Psoas muscle (tissue), 8 donors: ENCODE measurements around the gene CHCT1. TPM values are rescaled to one million over a fixed set of nuclear protein-coding genes. Genes with fewer than 3 reads are reported as not detected.
"Not testable (repeated sequence)": the region's sequence is repeated elsewhere in the genome, so short reads cannot be mapped to it uniquely, and the experiment has no call there.

Source experiments
- ATAC-seq, 4 donors: fragments of 200-7000 bp; cut with Tn5 transposase; one replicate each; pipeline ENCODE4 v1.9.1; 2020; ENCODE audit warnings: moderate library complexity in 3 of 4, mild to moderate bottlenecking in 2 of 4
- DNase-seq, 2 donors: peaks; one replicate each; pipeline ENCODE4 v3.0.0-alpha.2; 2020
- H3K27ac ChIP-seq: fragments of 200-600 bp; one replicate; pipeline ENCODE4 v1.8.0; 2022
- H3K27me3 ChIP-seq, 3 donors: fragments of 200-600 bp in 1 of 3; one replicate each; pipeline versions ENCODE4 v1.6.1 to v1.8.0; 2013 to 2022; ENCODE audit warnings: low read length in 2 of 3, mild to moderate bottlenecking in 2 of 3, moderate library complexity in 1 of 3; ENCODE audit not compliant: insufficient read depth in 3 of 3
- H3K36me3 ChIP-seq, 2 donors: fragments of 200-600 bp in 1 of 2; one replicate each; pipeline versions ENCODE4 v1.6.1 to v1.8.0; 2013 to 2022; ENCODE audit warnings: low read depth in 1 of 2, mild to moderate bottlenecking in 1 of 2, moderate library complexity in 1 of 2; ENCODE audit not compliant: insufficient read depth in 1 of 2
- H3K4me1 ChIP-seq: fragments of 200-600 bp; one replicate; pipeline ENCODE4 v1.8.0; 2022
- H3K4me3 ChIP-seq: fragments of 200-600 bp; one replicate; pipeline ENCODE4 v1.8.0; 2022; ENCODE audit warnings: mild to moderate bottlenecking
- H3K9me3 ChIP-seq: fragments of 200-600 bp; one replicate; pipeline ENCODE4 v1.8.0; 2022
- CTCF ChIP-seq: fragments of 200-600 bp; IDR thresholded peaks from one replicate; pipeline ENCODE4 v1.8.0; 2022; ENCODE audit warnings: antibody characterized with exemption
- WGBS, 3 donors: extraction: QIAGEN DNeasy Blood & Tissue Kit; methylation state at CpG; one replicate each; pipeline versions ENCODE4 v1.1.6 to v1.1.7; 2013; 5-methylcytosine and 5-hydroxymethylcytosine counted together
- intact Hi-C, 2 donors: fragments of 100-400 bp; cut with DNase I; formaldehyde crosslinking; loops; one replicate each; pipeline versions ENCODE4 v1.11.0 to v1.14.2; 2022
- polyA plus RNA-seq, 3 donors: library from polyadenylated mRNA; stranded (reverse); fragments of 200-250 nt; gene quantifications; one replicate each; pipeline ENCODE4 v1.2.3, GENCODE V29; 2013
- total RNA-seq, 4 donors: library from RNA; stranded (reverse); fragmentation: NEBNext Ultra II Directional in 2 of 4; extraction: Animal tissue kit (Norgen Biotek cat#: 25700) in 2 of 4; gene quantifications; one replicate each; pipeline versions ENCODE4 v1.2.1 to v1.2.4, GENCODE V29; 2021 to 2023
- donor health status: healthy with polysubstance abuse.
- donor health status: DM: no; HTN: no; CAD: no; lungs with moderate emphysema.
- donor health status: Bipolar disorder and iron deficiency.
- donor health status: healthy.
- donor health status: DM: yes; HTN: yes; CAD: no.
- donor health status: DM: no; HTN: no; CAD: no.
- donor health status: DM: no; HTN: no; CAD: no.
- donor health status: DM: yes; HTN: yes; CAD: no.

CHCT1 gene
- total and polyA plus RNA-seq, 7 donors, result 0.05 to 0.67 TPM; not detected in 5

GRCh38 chr17:60383379-60383778 is 38.9 kb upstream of the CHCT1 start:
- H3K36me3 ChIP-seq, result no peaks in the 10 kb centered on the region
- peaks cover 68% of the 10 kb centered on the region for H3K4me1 ChIP-seq
- H3K4me3 ChIP-seq, result no peak overlapping the region
- H3K27me3 ChIP-seq, result no peaks in the 10 kb centered on the region
- no peak overlapping the region for H3K27ac ChIP-seq
- no peak for TF ChIP-seq CTCF
- no peaks in the 10 kb centered on the region for H3K9me3 ChIP-seq
- DNase-seq, result no peak
- intact Hi-C loops, result no loop called here
- 65 to 86% (median 70%) methylated on average over 3 of the region's 3 CpGs for WGBS, 3 donors
- ATAC-seq, result no peak

GRCh38 chr17:60384921-60385320 is 37.4 kb upstream of the CHCT1 start:
- peaks cover 69% of the 10 kb centered on the region for H3K4me1 ChIP-seq
- H3K4me3 ChIP-seq, H3K36me3 ChIP-seq, DNase-seq, H3K27me3 ChIP-seq, H3K9me3 ChIP-seq, H3K27ac ChIP-seq, ATAC-seq: not testable (repeated sequence)
- WGBS, 3 donors, result 94 to 97% (median 95%) methylated on average over 7 of the region's 7 CpGs
- intact Hi-C loops, result loop anchor here in 1 of 2 donors (5.0 kb wide), 1 partner anchor 142 kb away; the partner anchor contains the start of gene APPBP2

GRCh38 chr17:60386147-60387058 is 35.9 kb upstream of the CHCT1 start:
- intact Hi-C loops, result loop anchor here in 1 of 2 donors (5.0 kb wide), 1 partner anchor 141 kb away; the partner anchor contains the start of gene APPBP2

GRCh38 chr17:60387666-60388065 is 34.6 kb upstream of the CHCT1 start:
- peaks cover 62% of the 10 kb centered on the region for H3K4me1 ChIP-seq
- H3K4me3 ChIP-seq, result no peak overlapping the region
- H3K36me3 ChIP-seq, result no peaks in the 10 kb centered on the region
- H3K9me3 ChIP-seq, result no peaks in the 10 kb centered on the region
- intact Hi-C loops, result loop anchor here in 1 of 2 donors (5.0 kb wide), 1 partner anchor 140 kb away; the partner anchor contains the start of gene APPBP2
- WGBS, 3 donors, result 81 to 86% (median 85%) methylated on average over 3 of the region's 3 CpGs
- no peak for TF ChIP-seq CTCF
- no peaks in the 10 kb centered on the region for H3K27me3 ChIP-seq
- no peak for DNase-seq
- H3K27ac ChIP-seq, result no peak overlapping the region
- no peak for ATAC-seq

More at GRCh38 chr17:60386147-60387058, 35.9 kb upstream of the CHCT1 start:
- peaks cover 70% of the 10 kb centered on the region for H3K4me1 ChIP-seq
- WGBS, 3 donors, result 45 to 61% (median 51%) methylated on average over 4 of the region's 4 CpGs
- ATAC-seq (no peak), DNase-seq (no peak)
- H3K27ac ChIP-seq, result no peak overlapping the region
- H3K27me3 ChIP-seq, result no peaks in the 10 kb centered on the region
- H3K4me3 ChIP-seq, result no peak overlapping the region
- H3K9me3 ChIP-seq, result no peaks in the 10 kb centered on the region
- no peaks in the 10 kb centered on the region for H3K36me3 ChIP-seq
- TF ChIP-seq CTCF, result no peak

GRCh38 chr17:60388742-60389141 is 33.5 kb upstream of the CHCT1 start:
- ATAC-seq, result no peak
- H3K36me3 ChIP-seq, result no peaks in the 10 kb centered on the region
- intact Hi-C loops, result loop anchor here in 1 of 2 donors (5.0 kb wide), 1 partner anchor 139 kb away; the partner anchor contains the start of gene APPBP2
- no peak for TF ChIP-seq CTCF
- 46 to 52% (median 52%) methylated on average over 3 of the region's 3 CpGs for WGBS, 3 donors
- no peaks in the 10 kb centered on the region for H3K9me3 ChIP-seq
- no peak overlapping the region for H3K4me3 ChIP-seq
- no peak for DNase-seq
- peaks cover 61% of the 10 kb centered on the region for H3K4me1 ChIP-seq
- no peaks in the 10 kb centered on the region for H3K27me3 ChIP-seq
- peak overlapping the region; percentile 92 for H3K27ac ChIP-seq
